ENCODE data around the gene MYO5B.

GRCh38 chr18:50143886-50144285, 51.1 kb downstream of the MYO5B start:
- TF ChIP-seq CTCF (IDR thresholded peaks at IDR 0.05; ENCODE audit: poor library complexity) = no peak
- no peak for TF ChIP-seq EZH2 (IDR thresholded peaks at IDR 0.05; ENCODE audit: borderline replicate concordance)
- no peak for TF ChIP-seq EZH2phosphoT487 (IDR thresholded peaks at IDR 0.05; ENCODE audit: low read depth, severe bottlenecking, unreplicated experiment)

Data from hepatocyte (in vitro differentiated cells).